GM19452 (cell line): ENCODE data around the gene PSMB5.

ENCODE experiments used
- ATAC-seq: cut with Tn5 transposase; IDR thresholded peaks from one replicate; pipeline ENCODE4 v1.9.1; 2021; ENCODE audit not compliant: unreplicated experiment

PSMB5 gene

GRCh38 chr14:22976620-22977433 is 57.9 kb downstream of the PSMB5 start:
- no peak for ATAC-seq
